ENCODE results near the gene MACO1.

The MACO1 gene

DNA sequence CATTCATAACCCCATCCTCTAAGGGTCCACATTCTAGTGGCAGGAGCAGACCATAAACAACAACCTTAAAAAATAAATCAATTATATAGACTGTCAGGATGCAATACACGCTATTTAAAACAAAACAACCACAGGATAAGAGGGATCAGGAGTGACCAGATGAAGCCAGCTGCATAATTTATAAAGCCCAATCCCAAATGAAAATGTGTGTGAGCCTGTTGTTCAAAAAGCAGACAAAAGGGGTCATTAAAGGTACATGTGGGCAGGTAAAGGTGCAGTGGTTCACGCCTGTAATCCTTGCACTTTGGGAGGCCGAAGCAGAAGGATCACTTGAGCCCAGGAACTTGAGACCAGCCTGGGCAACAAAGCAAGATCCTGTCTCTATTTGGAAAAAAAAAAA lies 102.3 kb downstream of the MACO1 start:
- H3K9ac ChIP-seq = no peak overlapping the region
- no peak overlapping the region for H3K4me3 ChIP-seq (ENCODE audit: low read depth, low read length)
- no peak overlapping the region for H3K27ac ChIP-seq
- H3K4me2 ChIP-seq (ENCODE audit: low read length) = no peak overlapping the region
- H3K4me1 ChIP-seq = no peaks in the 10 kb centered on the region
- H3K27me3 ChIP-seq (ENCODE audit: control insufficient read depth, insufficient read depth, low read length) = no peaks in the 10 kb centered on the region
- H2AFZ ChIP-seq = no peak overlapping the region
- no peaks in the 10 kb centered on the region for H3K79me2 ChIP-seq
- H3K36me3 ChIP-seq (ENCODE audit: control insufficient read depth, insufficient read depth, low read length) = no peaks in the 10 kb centered on the region
- TF ChIP-seq CTCF (IDR thresholded peaks at IDR 0.05) = no peak
- H3K9me3 ChIP-seq (ENCODE audit: control insufficient read depth, low read length) = no peaks in the 10 kb centered on the region

DNA sequence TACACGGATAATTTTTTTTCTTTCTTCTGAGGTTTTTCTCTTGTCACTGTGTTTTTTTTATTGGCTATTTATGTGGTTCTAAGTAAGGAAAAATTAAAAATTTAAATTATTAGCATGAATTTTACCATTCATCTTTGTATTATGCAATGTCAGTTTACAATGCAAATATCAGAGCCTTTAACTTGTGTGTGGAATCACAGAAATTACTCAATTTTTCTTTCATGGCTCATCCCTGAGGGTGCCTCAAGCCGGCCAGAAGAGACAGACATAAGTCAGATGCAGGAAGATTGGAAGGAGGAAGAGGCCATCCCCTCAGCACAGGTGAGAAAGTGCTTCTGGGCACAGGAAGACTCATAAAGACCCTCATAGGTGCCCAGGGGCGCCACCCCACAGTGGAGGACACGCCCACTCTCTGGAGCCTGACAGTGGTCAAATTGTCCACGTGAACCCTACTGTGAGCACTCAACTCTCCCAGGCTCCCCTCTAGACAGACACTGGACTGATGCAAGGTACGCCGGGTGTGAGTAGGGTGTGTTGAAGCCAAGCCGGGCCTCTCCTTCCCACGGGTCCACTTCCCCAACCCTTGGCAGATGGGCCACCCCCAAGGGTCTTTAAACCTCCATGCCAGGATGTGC lies 103.2 kb downstream of the MACO1 start:
- Histone ChIP-seq H3K9ac (no peak overlapping the region), H3K9me3 (ENCODE audit: control insufficient read depth, low read length) (no peaks in the 10 kb centered on the region), H3K36me3 (ENCODE audit: control insufficient read depth, insufficient read depth, low read length) (no peaks in the 10 kb centered on the region), H3K4me3 (ENCODE audit: low read depth, low read length) (no peak overlapping the region), H2AFZ (no peak overlapping the region), H3K4me2 (ENCODE audit: low read length) (no peak overlapping the region), H3K4me1 (no peaks in the 10 kb centered on the region), H3K79me2 (no peaks in the 10 kb centered on the region), H3K27ac (no peak overlapping the region), H3K27me3 (ENCODE audit: control insufficient read depth, insufficient read depth, low read length) (no peaks in the 10 kb centered on the region)
- no peak for TF ChIP-seq CTCF (IDR thresholded peaks at IDR 0.05)

- Histone ChIP-seq H3K9me3 (ENCODE audit: control insufficient read depth, low read length) (no peaks in the 10 kb centered on the region), H3K4me1 (no peaks in the 10 kb centered on the region)
Observed at GRCh38 chr1:25534410-25534788, 103.7 kb downstream of the MACO1 start.

GRCh38 chr1:25536124-25536523 lies 105.4 kb downstream of the MACO1 start:
- Histone ChIP-seq H3K9ac (no peak overlapping the region), H3K27me3 (ENCODE audit: control insufficient read depth, insufficient read depth, low read length) (no peaks in the 10 kb centered on the region), H3K9me3 (ENCODE audit: control insufficient read depth, low read length) (no peaks in the 10 kb centered on the region), H3K36me3 (ENCODE audit: control insufficient read depth, insufficient read depth, low read length) (no peaks in the 10 kb centered on the region), H2AFZ (no peak overlapping the region), H3K79me2 (no peaks in the 10 kb centered on the region), H3K27ac (no peak overlapping the region), H3K4me2 (ENCODE audit: low read length) (no peak overlapping the region), H3K4me3 (ENCODE audit: low read depth, low read length) (no peak overlapping the region), H3K4me1 (no peaks in the 10 kb centered on the region)
- no peak for TF ChIP-seq CTCF (IDR thresholded peaks at IDR 0.05)

More at GRCh38 chr1:25534410-25534788, 103.7 kb downstream of the MACO1 start:
- no peak for TF ChIP-seq CTCF (IDR thresholded peaks at IDR 0.05)
- H3K9ac ChIP-seq = no peak overlapping the region
- no peak overlapping the region for H2AFZ ChIP-seq
- H3K27ac ChIP-seq = no peak overlapping the region
- no peaks in the 10 kb centered on the region for H3K27me3 ChIP-seq (ENCODE audit: control insufficient read depth, insufficient read depth, low read length)
- H3K36me3 ChIP-seq (ENCODE audit: control insufficient read depth, insufficient read depth, low read length) = no peaks in the 10 kb centered on the region
- H3K4me2 ChIP-seq (ENCODE audit: low read length) = no peak overlapping the region
- no peaks in the 10 kb centered on the region for H3K79me2 ChIP-seq
- no peak overlapping the region for H3K4me3 ChIP-seq (ENCODE audit: low read depth, low read length)

DNA sequence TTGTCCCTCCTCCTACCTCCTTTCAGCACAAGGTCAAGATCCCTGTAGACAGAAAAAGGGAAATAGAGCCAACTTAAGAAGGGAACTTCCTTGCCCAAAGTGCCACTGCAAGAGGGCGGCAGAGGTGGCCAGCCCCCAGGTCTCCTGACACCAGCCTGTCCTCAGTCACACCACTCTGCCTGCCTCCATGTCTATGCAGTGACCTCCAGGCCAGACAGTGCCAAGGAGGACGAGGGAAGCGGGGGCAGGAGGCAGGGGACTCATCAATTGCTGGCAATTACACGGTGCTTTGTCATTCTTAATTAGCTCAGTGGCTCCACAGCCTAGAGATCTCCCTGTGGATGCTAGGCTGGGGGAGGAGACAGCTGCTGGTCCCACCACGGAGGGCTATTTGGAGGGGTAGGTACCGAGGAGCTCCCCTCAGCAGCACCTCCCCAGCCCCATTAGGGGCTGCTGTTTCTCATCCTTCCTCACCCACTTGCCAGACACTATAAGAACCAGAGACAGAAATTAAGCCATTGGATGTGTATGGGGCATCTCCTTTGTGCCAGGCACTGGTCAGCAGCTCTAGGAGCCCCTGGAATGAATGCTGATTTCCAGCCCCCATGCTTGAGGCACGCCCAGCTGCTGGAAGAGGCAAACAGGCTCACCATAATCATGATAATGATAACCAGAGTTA lies 106.6 kb downstream of the MACO1 start:
- no peak for TF ChIP-seq CTCF (IDR thresholded peaks at IDR 0.05)
- H2AFZ ChIP-seq = no peak overlapping the region

More for the DNA sequence above, 106.6 kb downstream of the MACO1 start:
- Histone ChIP-seq H3K79me2 (no peaks in the 10 kb centered on the region), H3K9ac (no peak overlapping the region), H3K36me3 (ENCODE audit: control insufficient read depth, insufficient read depth, low read length) (no peaks in the 10 kb centered on the region), H3K27me3 (ENCODE audit: control insufficient read depth, insufficient read depth, low read length) (no peaks in the 10 kb centered on the region), H3K4me3 (ENCODE audit: low read depth, low read length) (no peak overlapping the region), H3K4me2 (ENCODE audit: low read length) (no peak overlapping the region), H3K9me3 (ENCODE audit: control insufficient read depth, low read length) (no peaks in the 10 kb centered on the region), H3K4me1 (no peaks in the 10 kb centered on the region), H3K27ac (no peak overlapping the region)

Measured in parathyroid adenoma (tissue), 2 donors.